Activated naive CD8-positive, alpha-beta T cell treated with anti-CD3 and anti-CD28 coated beads, Interleukin-2, amount 50 U/mL, for 24 hours (primary cell): ENCODE data around the gene SMURF2.

Experiments used
- ATAC-seq: fragments of 150-1000 bp; cut with Tn5 transposase; one replicate; pipeline ENCODE4 v1.10.0; 2021
- DNase-seq: peaks from one replicate; pipeline ENCODE4 v3.0.0; 2021
- H3K27ac Mint-ChIP-seq: one replicate; pipeline ENCODE4 v1.8.0; 2021; ENCODE audit warnings: mild to moderate bottlenecking, mixed read lengths
- H3K27me3 Mint-ChIP-seq: one replicate; pipeline ENCODE4 v1.8.0; 2021; ENCODE audit warnings: mixed read lengths
- H3K36me3 Mint-ChIP-seq: one replicate; pipeline ENCODE4 v1.8.0; 2021; ENCODE audit warnings: low read depth, mixed read lengths
- H3K4me1 Mint-ChIP-seq: one replicate; pipeline ENCODE4 v1.8.0; 2021; ENCODE audit warnings: mixed read lengths
- H3K4me3 Mint-ChIP-seq: one replicate; pipeline ENCODE4 v1.8.0; 2021; ENCODE audit warnings: mild to moderate bottlenecking, moderate library complexity, mixed read lengths
- H3K9me3 Mint-ChIP-seq: one replicate; pipeline ENCODE4 v1.8.0; 2021; ENCODE audit warnings: mixed read lengths

SMURF2 gene

GRCh38 chr17:64496786-64497564, 165.1 kb downstream of the SMURF2 start, which contains the start of gene POLG2:
Gene POLG2, minus strand, starts transcription at chr17:64497054. Its CDS starts 86 bp downstream, at chr17:64496968.
- peak within 1 kb of the TSS; percentile 100 for H3K27ac Mint-ChIP-seq

DNA sequence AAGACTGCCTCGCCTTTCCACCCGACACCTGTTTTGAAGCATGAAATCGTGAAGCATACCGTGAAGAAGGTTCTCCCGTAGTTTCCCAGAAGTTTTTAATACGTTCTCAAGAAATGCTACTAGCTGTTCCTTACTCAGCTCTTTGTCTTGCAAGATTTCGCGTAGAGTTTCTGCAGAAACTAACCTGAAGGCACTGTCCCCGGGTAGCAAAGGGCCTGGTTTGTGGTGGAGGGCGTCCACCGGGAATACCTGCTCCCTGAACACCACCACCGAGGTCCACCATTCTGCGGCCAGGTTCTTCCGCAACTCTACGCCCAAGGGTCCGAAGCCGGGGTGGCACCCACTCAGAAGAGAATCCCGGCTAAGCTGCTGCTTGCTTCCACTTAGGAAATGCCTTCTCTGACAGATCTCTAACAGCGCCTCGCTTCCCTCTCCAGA, 165.7 kb downstream of the SMURF2 start:
- ATAC-seq (no peak), DNase-seq (no peak)
- H3K27me3 Mint-ChIP-seq = peaks cover 2% of the 10 kb centered on the region
- no peaks in the 10 kb centered on the region for H3K9me3 Mint-ChIP-seq
- H3K27ac Mint-ChIP-seq = peak overlapping the region; percentile 100
- peak overlapping the region; percentile 100 for H3K4me3 Mint-ChIP-seq
- peaks cover 68% of the 10 kb centered on the region for H3K36me3 Mint-ChIP-seq
- peaks cover 78% of the 10 kb centered on the region for H3K4me1 Mint-ChIP-seq

More at GRCh38 chr17:64496786-64497564, 165.1 kb downstream of the SMURF2 start, which contains the start of gene POLG2:
- Mint-ChIP-seq H3K27me3 (peaks cover 2% of the 10 kb centered on the region), H3K4me1 (peaks cover 83% of the 10 kb centered on the region), H3K4me3 (peak within 1 kb of the TSS; percentile 100), H3K36me3 (peaks cover 71% of the 10 kb centered on the region), H3K9me3 (no peaks in the 10 kb centered on the region)
- ATAC-seq (peak; percentile 82), DNase-seq (peak; percentile 96)
